DOHH2 (cell line): ENCODE measurements around the gene JCHAIN.

Source experiments
- CTCF ChIP-seq: fragments of 200-600 bp; sonication (generic); IDR thresholded peaks from one replicate; pipeline ENCODE4 v1.5.1; 2014; ENCODE audit warnings: antibody characterized with exemption, mild to moderate bottlenecking, low read depth, low read length; ENCODE audit not compliant: poor library complexity, severe bottlenecking
- EZH2phosphoT487 ChIP-seq: fragments of 200-600 bp; sonication (generic); IDR thresholded peaks from 2 replicates; pipeline ENCODE4 v1.6.1; 2017; ENCODE audit warnings: borderline replicate concordance, mild to moderate bottlenecking, antibody characterized with exemption, low read length, moderate library complexity, mixed read lengths

- TF ChIP-seq CTCF: peak; percentile 30
- TF ChIP-seq EZH2phosphoT487: no peak
These were observed 39.1 kb upstream of the JCHAIN start for GRCh38 chr4:70705183-70706043.
